ENCODE data around the gene AHCYL1.

GRCh38 chr1:109986054-109986444 is 1.5 kb downstream of the AHCYL1 start:
- TF ChIP-seq POLR2A (IDR thresholded peaks at IDR 0.05; ENCODE audit: low read length), result no peak
- TF ChIP-seq GATA1 (IDR thresholded peaks at IDR 0.05; ENCODE audit: low read depth, low read length), result no peak

Measured in erythroblast (primary cell).